Left kidney (tissue), 2 donors: ENCODE data around the gene SERINC2. TPM values are rescaled to one million over a fixed set of nuclear protein-coding genes. Genes with fewer than 3 reads are reported as not detected.
"Not testable (repeated sequence)": the region's sequence is repeated elsewhere in the genome, so short reads cannot be mapped to it uniquely, and the experiment has no call there.

Experiments
- DNase-seq: peaks from one replicate; pipeline ENCODE4 v3.0.0-alpha.2; 2013
- polyA plus RNA-seq: library from polyadenylated mRNA; unstranded; fragments of 120-200 nt; gene quantifications from one replicate; pipeline ENCODE4 v1.2.1, GENCODE V29; 2013; ENCODE audit not compliant: insufficient read length

The SERINC2 gene
- polyA plus RNA-seq, 1 donor, result 40.9 TPM

- no peak for DNase-seq
Measured at GRCh38 chr1:31382379-31382989, 30.5 kb upstream of the SERINC2 start.

- DNase-seq, result no peak
Measured at GRCh38 chr1:31383967-31384366, 29.0 kb upstream of the SERINC2 start.

- not testable (repeated sequence) for DNase-seq
Measured at GRCh38 chr1:31386576-31387243, 26.3 kb upstream of the SERINC2 start.

GRCh38 chr1:31387612-31388011, 25.4 kb upstream of the SERINC2 start:
- DNase-seq, result no peak

GRCh38 chr1:31389616-31390015, 23.4 kb upstream of the SERINC2 start:
- no peak for DNase-seq

GRCh38 chr1:31390071-31390470, 22.9 kb upstream of the SERINC2 start:
- DNase-seq, result no peak

GRCh38 chr1:31393463-31393862, 19.6 kb upstream of the SERINC2 start:
- DNase-seq, result no peak

GRCh38 chr1:31394584-31395193, 18.3 kb upstream of the SERINC2 start:
- peak; percentile 77 for DNase-seq

- DNase-seq, result no peak
Measured at GRCh38 chr1:31396633-31397351, 16.2 kb upstream of the SERINC2 start.

- DNase-seq, result no peak
Measured at GRCh38 chr1:31397360-31398095, 15.5 kb upstream of the SERINC2 start.

GRCh38 chr1:31398246-31398645, 14.8 kb upstream of the SERINC2 start:
- no peak for DNase-seq

GRCh38 chr1:31399976-31400375, 13.0 kb upstream of the SERINC2 start:
- no peak for DNase-seq

GRCh38 chr1:31400393-31400792, 12.6 kb upstream of the SERINC2 start:
- DNase-seq, result no peak

GRCh38 chr1:31401241-31401640, 11.8 kb upstream of the SERINC2 start:
- no peak for DNase-seq

GRCh38 chr1:31405578-31406245, 7.3 kb upstream of the SERINC2 start:
- DNase-seq, result no peak

GRCh38 chr1:31407029-31407626, 5.9 kb upstream of the SERINC2 start:
- DNase-seq, result no peak

- DNase-seq, result no peak
Measured at GRCh38 chr1:31408788-31409318, 4.2 kb upstream of the SERINC2 start.

GRCh38 chr1:31409946-31410858, 2.8 kb upstream of the SERINC2 start:
- DNase-seq, result no peak

GRCh38 chr1:31410871-31411270, 2.1 kb upstream of the SERINC2 start:
- no peak for DNase-seq

GRCh38 chr1:31412205-31412604, 808 bp upstream of the SERINC2 start:
- no peak for DNase-seq
